ENCODE results near the gene TMEM201. TPM values are rescaled to one million over a fixed set of nuclear protein-coding genes. Genes with fewer than 3 reads are reported as not detected.
A peak's percentile ranks its signal among the peaks of the same experiment; 100 is the strongest.

TMEM201 gene
- total and polyA plus RNA-seq, 2 of the 13 experiments (the other 11 are each of a cell fraction or from before 2014, with no cell fraction given): 1.5 to 8.2 TPM

DNA sequence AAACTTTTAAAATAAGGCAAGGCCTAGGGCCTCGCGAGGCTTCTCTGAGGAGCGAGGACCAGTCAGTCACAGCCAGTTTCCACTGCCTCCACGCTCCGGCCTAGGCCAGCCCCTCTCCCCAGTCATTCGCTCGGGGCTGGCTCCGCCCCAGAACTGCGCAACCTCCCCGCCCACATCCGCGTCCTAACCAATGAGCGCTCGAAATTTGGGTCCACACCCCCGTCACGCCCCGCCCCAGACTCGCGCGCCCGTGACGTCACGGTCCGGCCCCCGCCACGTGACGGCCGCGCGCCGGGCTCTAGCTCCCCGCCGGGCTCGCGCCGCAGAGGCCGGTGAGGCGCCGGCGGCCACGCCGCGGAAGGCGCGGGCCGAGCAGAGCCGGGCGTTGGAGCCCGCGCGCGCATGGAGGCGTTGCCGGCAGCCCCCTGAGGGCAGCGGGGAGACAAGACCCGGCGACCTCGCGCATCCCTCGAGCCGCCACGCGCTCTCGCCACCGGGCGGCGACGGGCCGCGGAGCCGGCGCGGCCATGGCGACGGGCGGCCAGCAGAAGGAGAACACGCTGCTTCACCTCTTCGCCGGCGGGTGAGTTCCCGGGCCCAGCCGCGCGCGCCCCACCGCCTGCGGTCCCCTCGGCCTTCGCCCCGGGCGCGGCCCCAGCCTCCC lies 49.4 kb upstream of the TMEM201 start, which contains the start of gene SLC25A33 (continued):
- TF ChIP-seq, protein P1, sequence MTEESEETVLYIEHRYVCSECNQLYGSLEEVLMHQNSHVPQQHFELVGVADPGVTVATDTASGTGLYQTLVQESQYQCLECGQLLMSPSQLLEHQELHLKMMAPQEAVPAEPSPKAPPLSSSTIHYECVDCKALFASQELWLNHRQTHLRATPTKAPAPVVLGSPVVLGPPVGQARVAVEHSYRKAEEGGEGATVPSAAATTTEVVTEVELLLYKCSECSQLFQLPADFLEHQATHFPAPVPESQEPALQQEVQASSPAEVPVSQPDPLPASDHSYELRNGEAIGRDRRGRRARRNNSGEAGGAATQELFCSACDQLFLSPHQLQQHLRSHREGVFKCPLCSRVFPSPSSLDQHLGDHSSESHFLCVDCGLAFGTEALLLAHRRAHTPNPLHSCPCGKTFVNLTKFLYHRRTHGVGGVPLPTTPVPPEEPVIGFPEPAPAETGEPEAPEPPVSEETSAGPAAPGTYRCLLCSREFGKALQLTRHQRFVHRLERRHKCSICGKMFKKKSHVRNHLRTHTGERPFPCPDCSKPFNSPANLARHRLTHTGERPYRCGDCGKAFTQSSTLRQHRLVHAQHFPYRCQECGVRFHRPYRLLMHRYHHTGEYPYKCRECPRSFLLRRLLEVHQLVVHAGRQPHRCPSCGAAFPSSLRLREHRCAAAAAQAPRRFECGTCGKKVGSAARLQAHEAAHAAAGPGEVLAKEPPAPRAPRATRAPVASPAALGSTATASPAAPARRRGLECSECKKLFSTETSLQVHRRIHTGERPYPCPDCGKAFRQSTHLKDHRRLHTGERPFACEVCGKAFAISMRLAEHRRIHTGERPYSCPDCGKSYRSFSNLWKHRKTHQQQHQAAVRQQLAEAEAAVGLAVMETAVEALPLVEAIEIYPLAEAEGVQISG (CRISPR knock-in tag; IDR thresholded peaks at IDR 0.05): peak; percentile 68
- TF ChIP-seq ZNF317 (CRISPR knock-in tag; IDR thresholded peaks at IDR 0.05) (peak; percentile 72), PRPF4 (IDR thresholded peaks at IDR 0.05; ENCODE audit: low read depth, low read length, poor library complexity, severe bottlenecking) (no peak), EEA1 (CRISPR knock-in tag; IDR thresholded peaks at IDR 0.05; ENCODE audit: borderline replicate concordance) (0 out of 2 replicates have a peak, but pooled peaks have one; percentile 12), TAF15 (IDR thresholded peaks at IDR 0.05; ENCODE audit: low read depth, low read length, poor library complexity, severe bottlenecking) (no peak), HES4 (CRISPR knock-in tag; IDR thresholded peaks at IDR 0.05; ENCODE audit: borderline replicate concordance) (peak; percentile 81; the same call in 1 of the 2 replicates), KLF11 (CRISPR knock-in tag; IDR thresholded peaks at IDR 0.05) (peak; percentile 21; the same call in 1 of the 2 replicates), POLR2AphosphoS5 (IDR thresholded peaks at IDR 0.05; ENCODE audit: low read depth, low read length) (peak; percentile 88), ATF7 (IDR thresholded peaks at IDR 0.05) (no peak), ATF7 (CRISPR knock-in tag; IDR thresholded peaks at IDR 0.05) (no peak), SKI (IDR thresholded peaks at IDR 0.05; ENCODE audit: partially characterized antibody) (peak; percentile 78), TBX3 (IDR thresholded peaks at IDR 0.05; ENCODE audit: borderline replicate concordance) (no peak), NONO (IDR thresholded peaks at IDR 0.05) (no peak), NONO (CRISPR knock-in tag; conservative IDR thresholded peaks at IDR 0.05) (peak; percentile 65), ZNF230 (CRISPR knock-in tag; IDR thresholded peaks at IDR 0.05) (0 out of 2 replicates have a peak, but pooled peaks have one; percentile 27), GABPB1 (CRISPR knock-in tag; IDR thresholded peaks at IDR 0.05) (peak; percentile 66), RAD21 (CRISPR knock-in tag; IDR thresholded peaks at IDR 0.05) (peak; percentile 47; the same call in 1 of the 2 replicates), CBX5 (CRISPR knock-in tag; IDR thresholded peaks at IDR 0.05; ENCODE audit: borderline replicate concordance) (no peak)
- TF ChIP-seq, protein P2, sequence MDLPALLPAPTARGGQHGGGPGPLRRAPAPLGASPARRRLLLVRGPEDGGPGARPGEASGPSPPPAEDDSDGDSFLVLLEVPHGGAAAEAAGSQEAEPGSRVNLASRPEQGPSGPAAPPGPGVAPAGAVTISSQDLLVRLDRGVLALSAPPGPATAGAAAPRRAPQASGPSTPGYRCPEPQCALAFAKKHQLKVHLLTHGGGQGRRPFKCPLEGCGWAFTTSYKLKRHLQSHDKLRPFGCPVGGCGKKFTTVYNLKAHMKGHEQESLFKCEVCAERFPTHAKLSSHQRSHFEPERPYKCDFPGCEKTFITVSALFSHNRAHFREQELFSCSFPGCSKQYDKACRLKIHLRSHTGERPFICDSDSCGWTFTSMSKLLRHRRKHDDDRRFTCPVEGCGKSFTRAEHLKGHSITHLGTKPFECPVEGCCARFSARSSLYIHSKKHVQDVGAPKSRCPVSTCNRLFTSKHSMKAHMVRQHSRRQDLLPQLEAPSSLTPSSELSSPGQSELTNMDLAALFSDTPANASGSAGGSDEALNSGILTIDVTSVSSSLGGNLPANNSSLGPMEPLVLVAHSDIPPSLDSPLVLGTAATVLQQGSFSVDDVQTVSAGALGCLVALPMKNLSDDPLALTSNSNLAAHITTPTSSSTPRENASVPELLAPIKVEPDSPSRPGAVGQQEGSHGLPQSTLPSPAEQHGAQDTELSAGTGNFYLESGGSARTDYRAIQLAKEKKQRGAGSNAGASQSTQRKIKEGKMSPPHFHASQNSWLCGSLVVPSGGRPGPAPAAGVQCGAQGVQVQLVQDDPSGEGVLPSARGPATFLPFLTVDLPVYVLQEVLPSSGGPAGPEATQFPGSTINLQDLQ (CRISPR knock-in tag; IDR thresholded peaks at IDR 0.05): peak; percentile 35; the same call in 1 of the 2 replicates
- TF ChIP-seq, protein P3, sequence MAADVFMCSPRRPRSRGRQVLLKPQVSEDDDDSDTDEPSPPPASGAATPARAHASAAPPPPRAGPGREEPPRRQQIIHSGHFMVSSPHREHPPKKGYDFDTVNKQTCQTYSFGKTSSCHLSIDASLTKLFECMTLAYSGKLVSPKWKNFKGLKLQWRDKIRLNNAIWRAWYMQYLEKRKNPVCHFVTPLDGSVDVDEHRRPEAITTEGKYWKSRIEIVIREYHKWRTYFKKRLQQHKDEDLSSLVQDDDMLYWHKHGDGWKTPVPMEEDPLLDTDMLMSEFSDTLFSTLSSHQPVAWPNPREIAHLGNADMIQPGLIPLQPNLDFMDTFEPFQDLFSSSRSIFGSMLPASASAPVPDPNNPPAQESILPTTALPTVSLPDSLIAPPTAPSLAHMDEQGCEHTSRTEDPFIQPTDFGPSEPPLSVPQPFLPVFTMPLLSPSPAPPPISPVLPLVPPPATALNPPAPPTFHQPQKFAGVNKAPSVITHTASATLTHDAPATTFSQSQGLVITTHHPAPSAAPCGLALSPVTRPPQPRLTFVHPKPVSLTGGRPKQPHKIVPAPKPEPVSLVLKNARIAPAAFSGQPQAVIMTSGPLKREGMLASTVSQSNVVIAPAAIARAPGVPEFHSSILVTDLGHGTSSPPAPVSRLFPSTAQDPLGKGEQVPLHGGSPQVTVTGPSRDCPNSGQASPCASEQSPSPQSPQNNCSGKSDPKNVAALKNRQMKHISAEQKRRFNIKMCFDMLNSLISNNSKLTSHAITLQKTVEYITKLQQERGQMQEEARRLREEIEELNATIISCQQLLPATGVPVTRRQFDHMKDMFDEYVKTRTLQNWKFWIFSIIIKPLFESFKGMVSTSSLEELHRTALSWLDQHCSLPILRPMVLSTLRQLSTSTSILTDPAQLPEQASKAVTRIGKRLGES (CRISPR knock-in tag; IDR thresholded peaks at IDR 0.05; ENCODE audit: borderline replicate concordance): no peak
